Natural killer cell (primary cell): Measurements from ENCODE around the gene IL5. TPM values are rescaled to one million over a fixed set of nuclear protein-coding genes. Genes with fewer than 3 reads are reported as not detected.

Experiments used
- ATAC-seq, 3 donors: fragments of 150-1000 bp in 2 of 3; fragments of 200-7000 bp in 1 of 3; cut with Tn5 transposase; 1 replicate in 1 of 3; 2 replicates in 2 of 3; pipeline ENCODE4 v1.10.0; 2021; ENCODE audit warnings: mild to moderate bottlenecking in 2 of 3, moderate library complexity in 2 of 3
- DNase-seq, 2 donors: peaks; one replicate each; pipeline versions ENCODE4 v3.0.0 to v3.0.0-alpha.2; 2013 to 2021; ENCODE audit warnings: mixed read lengths in 1 of 2
- H3K27ac ChIP-seq: one replicate; pipeline ENCODE4 v1.5.1; 2013; ENCODE audit warnings: mild to moderate bottlenecking, low read length
- H3K27me3 ChIP-seq: one replicate; pipeline ENCODE4 v1.6.1; 2013; ENCODE audit warnings: low read length; ENCODE audit not compliant: control insufficient read depth, insufficient read depth
- H3K36me3 ChIP-seq: one replicate; pipeline ENCODE4 v1.6.1; 2013; ENCODE audit warnings: low read length; ENCODE audit not compliant: control insufficient read depth, insufficient read depth
- H3K4me1 ChIP-seq: one replicate; pipeline ENCODE4 v1.6.1; 2013; ENCODE audit warnings: low read length; ENCODE audit not compliant: control insufficient read depth, insufficient read depth
- H3K4me3 ChIP-seq: one replicate; pipeline ENCODE4 v1.5.1; 2013; ENCODE audit warnings: low read length
- H3K9me3 ChIP-seq: one replicate; pipeline ENCODE4 v1.6.1; 2013; ENCODE audit warnings: low read length; ENCODE audit not compliant: control insufficient read depth, insufficient read depth
- H3K27ac Mint-ChIP-seq, 2 donors: one replicate each; pipeline ENCODE4 v1.8.0; 2022; ENCODE audit warnings: mild to moderate bottlenecking in 2 of 2, mixed read lengths in 2 of 2, moderate library complexity in 1 of 2
- H3K27me3 Mint-ChIP-seq, 2 donors: one replicate each; pipeline ENCODE4 v1.8.0; 2022; ENCODE audit warnings: low read depth in 2 of 2, mixed read lengths in 2 of 2
- H3K36me3 Mint-ChIP-seq: one replicate; pipeline ENCODE4 v1.8.0; 2022; ENCODE audit warnings: mixed read lengths
- H3K4me1 Mint-ChIP-seq, 2 donors: one replicate each; pipeline ENCODE4 v1.8.0; 2022; ENCODE audit warnings: mixed read lengths in 2 of 2
- H3K4me3 Mint-ChIP-seq: one replicate; pipeline ENCODE4 v1.8.0; 2022; ENCODE audit warnings: mild to moderate bottlenecking, moderate library complexity, mixed read lengths
- H3K9me3 Mint-ChIP-seq, 2 donors: one replicate each; pipeline ENCODE4 v1.8.0; 2022; ENCODE audit warnings: mixed read lengths in 2 of 2
- CTCF ChIP-seq: fragments of 200-600 bp; IDR thresholded peaks from one replicate; pipeline ENCODE4 v1.8.0; 2022; ENCODE audit warnings: antibody characterized with exemption
- WGBS: methylation state at CpG from one replicate; pipeline ENCODE4 v1.1.7; 2013; ENCODE audit warnings: missing lambda C conversion rate; ENCODE audit not compliant: insufficient coverage; 5-methylcytosine and 5-hydroxymethylcytosine counted together
- intact Hi-C: fragments of 100-400 bp; cut with micrococcal nuclease; formaldehyde crosslinking; loops from one replicate; pipeline ENCODE4 v1.14.2; 2022
- total RNA-seq, 4 donors: library from RNA; stranded (reverse); fragments of 120-200 nt in 1 of 4; gene quantifications; one replicate each; pipeline versions ENCODE4 v1.2.3 to v1.2.4, GENCODE V29; 2013 to 2022

Gene IL5
- total RNA-seq, 3 donors from 2014 or later (not counting 1 experiment from before 2014, with no cell fraction given), result not detected

- H3K36me3 Mint-ChIP-seq, result peaks cover 8% of the 10 kb centered on the region
- intact Hi-C loops, result loop anchor here (5.0 kb wide), 1 partner anchor 696 kb away; the partner anchor contains the start of gene FNIP1
Observed at GRCh38 chr5:132493241-132493640, 50.1 kb downstream of the IL5 start.

GRCh38 chr5:132492386-132493125 lies 50.8 kb downstream of the IL5 start:
- intact Hi-C loops, result loop anchor here (5.0 kb wide), 1 partner anchor 695 kb away; the partner anchor contains the start of gene FNIP1
- peak in 1 of 2 donors; percentile 10 for DNase-seq
- H3K36me3 ChIP-seq, result peaks cover 23% of the 10 kb centered on the region
- peak overlapping the region; percentile 97 to 100 for H3K27ac Mint-ChIP-seq
- no peak for TF ChIP-seq CTCF
- H3K27me3 ChIP-seq, result no peaks in the 10 kb centered on the region
- H3K4me3 Mint-ChIP-seq, result peak overlapping the region; percentile 93
- H3K9me3 ChIP-seq, result no peaks in the 10 kb centered on the region
- peaks cover 63% of the 10 kb centered on the region for H3K4me1 ChIP-seq
- peaks cover 8% of the 10 kb centered on the region for H3K36me3 Mint-ChIP-seq
- 88% methylated on average over 1 of the region's 3 CpGs for WGBS
- ATAC-seq, result no peak
- H3K4me3 ChIP-seq, result no peak overlapping the region
- no peaks in the 10 kb centered on the region for H3K27me3 Mint-ChIP-seq
- peaks cover 59 to 75% of the 10 kb centered on the region in 2 donors for H3K4me1 Mint-ChIP-seq
- peak overlapping the region; percentile 99 for H3K27ac ChIP-seq
- no peaks in the 10 kb centered on the region for H3K9me3 Mint-ChIP-seq

More at GRCh38 chr5:132493241-132493640, 50.1 kb downstream of the IL5 start:
- WGBS, result 97% methylated on average over 4 of the region's 4 CpGs
- Mint-ChIP-seq H3K9me3 (no peaks in the 10 kb centered on the region), H3K4me3 (no peak overlapping the region), H3K27me3 (no peaks in the 10 kb centered on the region), H3K27ac (peak overlapping the region; percentile 95 to 100), H3K4me1 (peaks cover 53 to 72% of the 10 kb centered on the region in 2 donors)
- Histone ChIP-seq H3K9me3 (no peaks in the 10 kb centered on the region), H3K4me1 (peaks cover 63% of the 10 kb centered on the region), H3K36me3 (peaks cover 16% of the 10 kb centered on the region), H3K4me3 (no peak overlapping the region), H3K27me3 (no peaks in the 10 kb centered on the region), H3K27ac (peak overlapping the region; percentile 90)
- no peak for ATAC-seq
- no peak for TF ChIP-seq CTCF
- DNase-seq, result peak in 1 of 2 donors; percentile 9

Other genes with a start within 250 kb of the IL5 start
- gene SLC22A4, start 249.1 kb downstream of the IL5 start, total RNA-seq, result 1 to 10 TPM in 1 of 3 donors, under 1 TPM in 2; 0.14 to 2.3 (median 0.27) TPM
- 1 to 10 TPM; 1.6 to 5.0 (median 3.9) TPM for gene SLC22A5, start 173.8 kb downstream of the IL5 start, total RNA-seq
- gene IRF1, start 52.7 kb downstream of the IL5 start, total RNA-seq, result 1,000 to 10,000 TPM; 1,190 to 1,513 (median 1,282) TPM
- 10 to 100 TPM; 21.0 to 31.2 (median 27.5) TPM for gene RAD50, start 13.5 kb upstream of the IL5 start, total RNA-seq
- 1 to 10 TPM in 1 of 3 donors, under 1 TPM in 1, not detected in 1; 0.80 to 1.4 TPM for gene IL13, start 114.7 kb upstream of the IL5 start, total RNA-seq
- gene IL4, start 130.5 kb upstream of the IL5 start, total RNA-seq, result 1 to 10 TPM in 1 of 3 donors, not detected in 2; 8.1 TPM
- gene KIF3A, start 194.0 kb upstream of the IL5 start, total RNA-seq, result 10 to 100 TPM; 13.6 to 19.2 (median 18.6) TPM
- 1 to 10 TPM in 1 of 3 donors, under 1 TPM in 1, not detected in 1; 0.23 to 1.5 TPM for gene CCNI2, start 203.9 kb upstream of the IL5 start, total RNA-seq
- gene SEPTIN8, start 233.7 kb upstream of the IL5 start, total RNA-seq, result 10 to 100 TPM in 1 of 3 donors, 1 to 10 TPM in 2; 5.2 to 17.0 (median 9.4) TPM